Kasumi-1 (cell line): Measurements from ENCODE around the gene TTLL3.
A peak's percentile ranks its signal among the peaks of the same experiment; 100 is the strongest.
"Not testable (repeated sequence)": the region's sequence is repeated elsewhere in the genome, so short reads cannot be mapped to it uniquely, and the experiment has no call there.

Experiments
- DNase-seq, 2 experiments: peaks; one replicate each; lab custom pipeline; 2025; lab: John Stamatoyannopoulos, UW

TTLL3 gene

DNA sequence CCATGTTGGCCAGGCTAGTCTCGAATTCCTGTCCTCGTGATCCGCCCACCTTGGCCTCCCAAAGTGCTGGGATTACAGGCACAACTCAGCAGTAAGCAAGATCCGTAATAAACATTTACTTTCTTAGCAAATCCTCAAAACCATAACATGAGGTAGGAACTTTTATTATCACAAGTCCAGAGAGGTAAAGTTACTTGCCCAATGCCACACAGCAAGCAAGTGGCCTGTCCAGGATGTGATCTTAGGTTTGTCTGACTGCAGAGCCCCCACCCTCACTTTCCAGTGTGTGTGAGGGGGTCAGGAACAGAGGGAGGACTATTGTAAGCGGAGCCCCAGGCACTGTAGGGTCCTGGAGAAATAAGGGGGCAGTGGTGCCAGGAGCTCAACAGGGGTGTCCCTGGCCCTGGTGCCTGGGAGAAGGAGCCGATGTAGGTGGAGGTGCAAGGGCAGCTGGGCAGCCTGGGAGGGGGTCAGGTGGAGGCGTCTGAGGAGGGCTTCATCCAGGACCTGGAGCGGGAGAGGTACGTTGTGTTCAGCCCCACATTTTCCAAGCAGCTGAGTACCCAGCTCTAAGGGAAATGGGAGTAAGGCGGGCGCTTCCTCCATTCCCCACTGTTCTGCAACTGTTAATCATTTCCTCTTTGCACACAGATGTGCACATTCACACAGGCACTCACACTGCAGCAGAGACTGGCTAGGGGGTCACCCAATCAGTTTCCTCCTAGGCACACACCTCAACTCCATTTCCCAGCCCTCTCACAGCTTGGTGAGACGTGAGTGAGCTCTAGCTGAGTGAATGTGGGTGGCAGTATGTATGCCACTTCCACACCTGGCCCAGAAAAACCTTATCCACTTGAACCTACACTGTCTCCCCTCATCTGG is 27.9 kb downstream of the TTLL3 start:
- DNase-seq: peak; percentile 89 to 96

DNA sequence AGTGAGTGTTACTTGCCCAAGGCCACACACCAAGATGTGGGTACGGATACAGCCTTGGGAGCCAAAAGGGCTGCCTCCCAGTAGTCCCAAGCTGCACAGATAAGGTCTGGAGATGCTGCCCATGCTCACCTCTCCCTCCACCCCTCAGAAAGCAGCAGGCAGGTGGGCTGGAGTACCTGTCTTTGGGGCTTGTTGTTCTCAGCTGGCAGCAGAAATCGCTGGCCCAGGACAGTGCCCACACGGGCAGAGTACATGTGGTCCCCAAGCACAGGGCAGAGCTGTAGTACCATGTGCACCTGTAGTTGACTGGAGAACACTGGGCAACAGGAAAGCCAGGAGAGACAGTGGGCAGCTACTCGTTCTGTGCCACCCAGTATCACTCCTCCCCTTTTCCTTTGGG is 28.8 kb downstream of the TTLL3 start:
- no peak for DNase-seq

DNA sequence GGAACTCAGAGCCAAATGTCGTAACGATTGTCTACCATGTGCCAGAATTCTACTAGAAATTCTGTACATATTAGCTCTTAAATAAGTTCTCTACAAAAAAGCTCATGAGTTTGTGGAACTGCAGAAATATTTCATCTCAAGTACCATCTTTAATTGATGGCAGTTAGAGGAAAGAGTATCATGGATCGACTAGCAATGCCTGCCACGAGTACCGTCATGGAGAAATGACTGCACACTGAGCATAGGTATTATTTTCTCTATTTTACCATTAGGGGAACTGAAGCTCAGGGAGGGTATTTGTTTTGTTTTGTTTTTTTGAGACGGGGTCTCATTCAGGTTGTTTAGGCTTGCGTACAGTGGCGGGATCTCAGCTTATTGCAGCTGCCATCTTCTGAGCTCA is 31.0 kb downstream of the TTLL3 start:
- DNase-seq: no peak

DNA sequence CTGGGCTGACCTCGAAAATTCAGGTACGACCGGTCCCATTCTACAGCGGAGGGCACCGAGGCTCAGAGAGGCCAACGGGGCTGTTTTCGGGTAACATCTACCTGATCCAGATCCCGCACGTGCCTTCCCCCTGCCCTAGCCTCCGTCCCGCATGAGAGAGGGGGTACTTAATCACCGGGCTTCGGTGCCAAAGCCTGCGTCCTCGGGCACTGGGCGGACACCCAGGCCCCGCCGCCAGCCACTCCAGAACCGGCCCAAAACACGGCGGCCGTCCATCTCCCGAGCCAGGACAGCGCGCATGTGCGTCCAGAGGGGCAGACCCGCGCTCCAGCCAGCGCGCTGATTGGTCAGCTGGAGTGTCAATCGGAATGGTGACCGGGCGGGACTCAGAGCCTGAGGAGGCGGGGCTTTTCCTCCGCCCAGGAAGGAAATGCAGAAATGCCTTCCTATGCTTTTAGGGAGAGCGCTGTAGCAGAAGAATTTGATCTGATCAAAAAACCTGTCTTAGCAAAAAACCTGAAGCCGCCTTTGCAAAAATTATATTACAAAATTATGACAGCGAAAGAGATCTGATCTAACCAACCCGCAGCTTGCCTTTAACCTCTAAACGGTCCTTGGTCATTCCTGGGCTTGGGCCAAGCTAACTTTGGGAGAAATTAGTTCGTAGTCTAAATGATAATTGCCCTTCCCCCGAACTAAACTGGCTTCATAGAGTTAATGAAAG is 33.8 kb downstream of the TTLL3 start, which contains the start of gene RPUSD3:
RPUSD3 (minus strand) TSS at position 294 of the 724 bp plus-strand sequence; CDS start at position 276, 18 bp downstream.
- DNase-seq: peak; percentile 88 to 93

DNA sequence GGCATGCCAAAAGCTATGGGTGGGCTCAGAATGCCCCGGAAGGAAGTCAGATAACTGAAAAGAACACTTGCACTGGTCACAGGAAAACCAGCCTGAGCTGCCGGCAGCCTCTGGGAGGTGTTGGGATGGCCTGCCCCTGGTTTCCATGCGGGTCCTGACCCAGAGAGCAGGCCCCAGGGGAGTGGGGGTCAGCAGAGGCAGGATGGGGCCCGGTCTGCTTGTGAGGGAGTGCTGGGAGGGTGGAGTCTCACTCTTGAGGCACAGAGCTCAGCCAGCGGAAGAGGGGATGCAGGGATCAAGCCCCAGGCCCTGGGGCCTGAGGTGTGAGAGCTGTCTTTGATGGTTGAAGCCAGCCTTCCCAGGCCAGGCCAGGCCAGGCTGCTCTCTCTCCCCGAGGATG is 36.2 kb downstream of the TTLL3 start:
- DNase-seq: peak; percentile 56 to 76

DNA sequence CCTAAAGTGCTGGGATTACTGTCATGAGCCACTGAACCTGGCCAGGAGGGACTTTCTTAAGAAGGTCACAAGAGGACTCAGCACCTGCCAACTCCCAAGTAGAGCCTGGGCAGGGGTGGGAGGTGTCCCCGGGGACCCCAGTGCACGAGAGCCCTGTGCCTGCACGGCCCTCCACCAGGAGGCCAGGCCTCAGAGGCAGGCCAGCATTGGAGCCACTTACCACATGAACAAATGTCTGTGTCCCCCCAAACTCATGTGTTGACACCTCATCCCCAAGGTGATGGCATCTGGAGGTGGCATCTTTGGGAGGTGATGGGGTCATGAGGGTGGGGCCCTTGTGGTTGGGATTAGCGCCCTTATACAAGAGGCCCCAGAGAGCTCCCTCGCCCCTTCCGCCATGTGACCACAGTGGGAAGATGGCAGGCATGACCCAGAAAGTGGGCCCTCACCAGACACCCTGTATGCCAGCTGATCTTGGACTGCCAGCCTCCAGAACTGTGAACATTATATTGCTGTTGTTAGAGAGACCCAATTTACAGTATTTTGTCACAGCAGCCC is 36.9 kb downstream of the TTLL3 start:
- no peak for DNase-seq

DNA sequence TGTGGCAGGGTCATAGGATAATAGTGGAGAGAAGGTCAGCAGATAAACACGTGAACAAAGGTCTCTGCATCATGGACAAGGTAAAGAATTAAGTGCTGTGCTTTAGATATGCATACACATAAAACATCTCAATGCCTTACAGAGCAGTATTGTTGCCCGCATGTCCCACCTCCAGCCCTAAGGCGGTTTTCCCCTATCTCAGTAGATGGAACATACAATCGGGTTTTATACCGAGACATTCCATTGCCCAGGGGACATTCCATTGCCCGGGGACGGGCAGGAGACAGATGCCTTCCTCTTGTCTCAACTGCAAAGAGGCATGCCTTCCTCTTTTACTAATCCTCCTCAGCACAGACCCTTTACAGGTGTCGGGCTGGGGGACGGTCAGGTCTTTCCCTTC is 37.8 kb downstream of the TTLL3 start:
- DNase-seq: not testable (repeated sequence)

DNA sequence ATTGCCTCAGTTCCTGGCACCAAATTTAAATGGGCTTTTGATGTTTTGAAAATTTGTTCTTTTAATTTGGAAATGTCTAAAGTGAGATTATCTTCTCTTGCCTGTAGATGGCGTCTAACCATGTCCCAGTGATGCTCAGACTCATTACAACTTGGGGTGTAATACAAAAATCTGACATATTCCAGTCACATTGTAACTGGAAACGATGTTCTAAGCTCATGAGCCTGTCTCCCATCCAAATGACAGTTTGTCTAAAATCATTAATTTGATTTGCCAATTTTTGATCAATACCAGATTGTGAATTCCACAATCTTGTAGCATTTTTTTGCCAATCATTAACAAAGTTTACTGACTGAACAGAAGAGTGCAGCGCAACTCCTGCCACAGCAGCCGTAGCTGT is 38.8 kb downstream of the TTLL3 start:
- peak; percentile 51 to 54 for DNase-seq

DNA sequence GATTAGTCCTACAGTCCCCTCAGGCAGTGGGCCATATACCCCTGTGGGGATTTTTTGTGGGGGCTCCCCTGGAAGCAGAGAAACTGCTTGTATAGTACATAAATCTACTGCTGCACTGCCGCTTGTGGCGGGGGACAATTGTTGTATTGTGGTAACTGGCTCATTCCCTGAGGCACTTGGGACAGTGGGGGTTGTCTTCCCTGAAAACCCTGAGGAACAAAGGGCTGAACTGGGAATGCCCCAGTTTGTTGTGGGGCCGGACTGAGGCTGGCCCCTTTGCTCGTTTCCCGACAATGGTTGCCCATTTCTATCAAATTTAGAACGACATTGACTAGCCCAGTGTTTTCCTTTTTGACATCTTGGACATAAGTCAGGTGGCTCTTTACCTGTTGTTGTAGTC is 41.3 kb downstream of the TTLL3 start:
- DNase-seq: not testable (repeated sequence)

DNA sequence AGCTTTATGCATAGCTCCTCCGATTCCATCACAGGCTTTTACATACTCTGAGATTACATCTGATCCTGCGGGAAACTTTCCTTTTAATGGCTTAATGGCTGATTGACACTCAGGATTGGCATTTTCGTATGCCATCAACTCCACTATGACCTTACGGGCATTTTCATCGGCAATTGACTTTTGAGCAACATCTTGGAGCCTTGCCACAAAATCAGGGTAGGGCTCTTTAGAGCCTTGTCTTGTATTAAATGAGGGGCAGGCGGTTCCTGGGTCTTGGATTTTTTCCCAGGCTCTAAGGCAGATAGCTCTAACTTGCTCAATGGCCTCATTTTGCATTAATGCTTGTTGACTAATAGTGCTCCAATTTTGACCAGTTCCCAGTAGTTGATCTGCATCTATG is 41.9 kb downstream of the TTLL3 start:
- not testable (repeated sequence) for DNase-seq

DNA sequence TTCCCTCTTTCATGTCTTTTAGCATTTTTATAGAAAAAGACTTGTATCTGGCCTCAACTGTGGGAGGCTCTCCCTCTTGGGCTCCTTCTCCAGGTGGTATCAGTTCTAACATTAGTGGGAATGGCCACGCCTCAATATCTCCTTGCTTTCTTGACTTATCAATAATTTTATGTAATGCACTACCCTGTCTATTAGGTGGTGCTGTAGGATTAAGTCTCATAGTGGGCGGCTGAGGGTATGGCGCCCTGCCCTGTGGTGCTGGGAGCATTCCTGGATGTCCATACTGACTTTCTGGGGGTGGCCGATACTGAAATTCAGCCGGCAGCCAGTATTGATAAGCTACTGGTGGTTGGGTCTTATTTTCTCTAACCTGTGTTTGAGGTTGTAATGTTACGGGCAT is 42.5 kb downstream of the TTLL3 start:
- DNase-seq: no peak

DNA sequence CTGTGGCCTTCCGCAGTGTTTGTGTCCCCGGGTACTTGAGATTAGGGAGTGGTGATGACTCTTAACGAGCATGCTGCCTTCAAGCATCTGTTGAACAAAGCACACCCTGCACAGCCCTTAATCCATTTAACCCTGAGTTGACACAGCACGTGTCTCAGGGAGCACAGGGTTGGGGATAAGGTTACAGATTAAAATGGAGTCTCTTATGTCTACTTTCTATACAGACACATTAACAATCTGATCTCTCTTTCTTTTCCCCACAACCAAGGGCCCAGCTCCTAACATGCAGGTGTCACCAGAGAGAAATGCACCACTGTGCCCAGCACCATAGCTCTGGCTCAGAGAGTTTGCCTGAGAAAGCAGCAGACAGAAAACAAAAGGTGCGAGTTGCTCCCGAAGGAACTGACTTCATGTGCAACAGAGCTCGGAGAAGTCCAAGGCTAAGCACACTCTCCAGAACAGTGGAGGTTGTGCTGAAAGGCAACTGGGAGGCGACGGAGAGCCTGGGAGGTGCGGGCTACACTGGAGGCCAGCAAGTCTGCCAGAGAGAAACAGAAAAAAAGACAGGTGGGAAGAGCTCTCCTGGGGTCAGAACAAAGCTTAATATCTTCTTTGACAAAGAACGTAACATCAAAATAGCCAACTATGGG is 44.4 kb downstream of the TTLL3 start:
- DNase-seq: not testable (repeated sequence)

DNA sequence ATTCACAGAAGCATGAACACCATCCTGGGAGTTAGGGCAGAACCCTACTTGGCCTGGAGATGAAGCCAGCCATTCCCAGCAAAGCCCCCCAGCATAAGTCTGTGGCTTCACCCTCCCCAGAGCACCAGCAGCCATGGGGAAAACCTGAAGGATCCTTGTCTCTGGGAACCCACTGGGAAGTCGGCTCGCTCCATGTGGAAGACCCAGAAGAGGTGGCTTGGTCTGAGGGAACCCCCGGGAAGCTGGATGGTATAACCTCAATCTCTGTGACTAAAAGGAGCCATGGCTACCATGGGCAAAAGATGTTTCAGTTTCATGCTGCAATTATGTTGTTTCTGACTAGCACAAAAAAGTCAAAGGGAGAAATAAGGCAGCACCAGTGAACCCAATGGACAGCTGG is 45.5 kb downstream of the TTLL3 start:
- no peak for DNase-seq

DNA sequence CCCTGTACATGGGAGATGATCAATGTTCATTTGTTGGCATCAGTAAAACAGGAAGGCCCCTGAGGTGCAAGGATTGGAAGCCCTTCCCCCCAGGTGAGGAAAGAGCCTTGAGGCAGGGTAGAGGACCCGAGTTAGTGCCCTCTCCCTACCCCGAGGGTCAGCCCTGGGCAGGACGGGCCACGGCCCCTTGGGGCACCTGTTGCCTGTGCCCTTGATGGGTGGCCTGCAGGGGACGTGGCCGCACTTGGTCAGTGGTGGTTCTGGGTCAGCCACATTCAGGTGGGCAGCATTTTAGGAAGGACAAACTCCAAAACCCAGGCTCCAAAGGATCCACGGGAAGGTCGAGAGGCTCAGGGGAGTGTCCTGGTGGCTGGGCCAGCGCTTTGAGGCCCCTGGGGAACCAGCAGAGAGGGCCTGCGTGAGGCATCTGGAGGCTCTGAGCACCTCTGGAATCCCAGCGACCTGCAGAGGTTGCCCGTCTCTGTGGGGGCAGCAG is 49.5 kb downstream of the TTLL3 start:
- DNase-seq: no peak

DNA sequence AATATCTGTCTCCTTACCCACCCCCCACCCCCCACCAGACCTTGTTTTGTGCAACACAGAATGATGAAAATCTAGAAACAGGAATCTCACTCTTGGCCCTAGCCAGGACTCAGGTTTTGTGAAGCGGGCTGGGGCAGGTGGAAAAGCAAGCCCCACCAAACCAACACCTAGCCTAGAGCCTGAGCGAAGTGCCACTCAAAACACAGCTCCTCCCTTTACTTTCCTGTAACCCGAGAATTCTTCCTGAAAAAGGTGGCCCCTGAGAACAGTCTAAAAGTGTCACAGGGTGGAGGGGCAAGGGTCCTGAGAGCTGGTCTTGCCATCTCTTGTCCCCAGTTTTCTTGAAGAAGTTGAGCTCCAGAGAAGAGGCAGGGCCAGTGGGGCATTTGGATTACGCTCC is 51.1 kb downstream of the TTLL3 start:
- no peak for DNase-seq

DNA sequence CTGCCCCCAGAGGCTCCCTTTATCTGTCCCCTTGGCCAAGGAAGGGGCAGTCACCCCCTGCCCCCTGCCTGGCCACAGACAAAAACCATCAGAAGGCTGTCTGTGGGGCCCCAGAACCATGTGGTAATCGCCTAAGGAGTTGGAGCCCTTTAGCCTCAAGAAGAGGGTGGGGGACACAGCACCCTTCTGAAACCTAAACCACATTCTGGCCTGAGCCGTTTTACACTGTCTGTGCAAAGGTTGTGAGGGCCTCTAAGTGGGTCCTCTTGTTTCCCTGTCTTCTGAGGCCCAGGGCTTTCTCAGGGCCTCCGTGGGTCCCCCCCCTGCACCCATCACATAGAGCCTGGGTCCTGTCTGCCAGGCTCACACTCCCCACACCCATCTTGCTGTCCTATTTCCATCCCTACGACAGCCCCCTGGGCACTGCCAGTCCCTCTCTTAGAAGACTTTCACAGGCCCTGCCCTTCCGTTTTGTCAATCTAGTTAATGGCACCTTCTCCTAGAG is 51.6 kb downstream of the TTLL3 start:
- DNase-seq: no peak

DNA sequence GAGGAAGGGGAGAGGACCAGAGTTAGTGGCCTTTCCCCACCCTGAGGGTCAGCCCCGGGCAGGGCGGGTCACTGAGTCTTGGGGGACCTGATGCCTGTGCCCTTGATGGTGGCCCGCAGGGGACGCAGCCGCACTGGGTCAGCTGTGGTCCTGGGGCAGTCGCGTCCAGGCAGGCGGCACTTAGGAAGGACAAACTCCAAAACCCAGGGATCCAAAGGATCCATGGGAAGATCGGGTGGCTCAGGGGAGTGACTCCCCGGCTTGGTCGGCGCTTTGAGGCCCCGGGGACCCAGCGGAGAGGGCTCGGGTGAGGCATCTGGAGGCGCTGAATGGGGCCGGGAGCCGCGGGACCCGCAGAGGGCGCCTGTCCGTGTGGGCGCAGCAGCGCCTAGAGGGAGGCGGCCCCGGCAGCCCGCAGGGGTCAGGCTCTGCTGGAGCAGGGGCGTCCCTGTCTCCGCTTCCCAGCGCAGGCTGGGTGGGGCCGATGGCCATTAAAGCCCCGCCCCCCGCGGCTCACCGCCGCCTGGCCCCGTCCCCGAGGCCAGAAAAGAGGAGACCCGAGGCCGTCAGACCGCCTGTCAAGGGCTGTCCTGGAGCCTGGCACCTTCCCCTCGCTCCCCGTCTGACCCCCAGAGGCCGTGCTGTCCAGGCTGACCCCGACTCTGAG is 52.5 kb downstream of the TTLL3 start:
- no peak for DNase-seq

DNA sequence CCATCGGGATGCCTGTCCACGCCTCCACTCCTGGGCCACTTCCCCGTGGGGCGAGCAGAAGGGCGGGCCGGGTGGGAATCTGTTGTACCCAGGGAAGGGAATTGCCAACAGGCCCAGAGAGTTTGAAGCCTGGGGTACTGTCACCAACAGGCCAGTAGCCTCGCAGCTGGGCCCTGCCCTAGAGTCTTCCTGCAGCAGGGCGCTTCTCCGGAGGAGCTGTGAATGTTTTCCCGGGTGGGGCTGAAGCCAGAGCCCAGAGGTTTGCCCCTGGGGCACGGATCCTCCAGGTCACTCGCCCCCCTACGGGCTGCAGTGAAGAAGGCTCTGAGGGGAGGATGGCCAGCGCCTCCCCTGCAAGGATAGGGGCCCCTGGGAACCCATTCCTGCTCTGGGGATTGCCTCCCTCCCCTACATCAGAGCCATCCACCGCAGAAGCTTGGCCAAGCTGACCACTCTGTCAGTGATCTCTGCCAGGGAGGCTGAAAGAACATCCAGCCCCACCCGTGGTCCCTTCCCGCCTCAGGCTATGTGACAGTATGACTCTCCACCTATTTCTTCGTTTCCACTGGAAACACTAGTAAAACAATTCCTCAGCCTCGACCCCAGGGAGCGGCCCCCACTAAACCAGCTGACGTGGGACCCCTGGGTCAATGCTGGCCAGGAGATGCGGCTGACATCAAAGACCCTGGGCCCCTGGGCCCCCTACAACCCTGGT is 53.2 kb downstream of the TTLL3 start:
- DNase-seq: no peak

DNA sequence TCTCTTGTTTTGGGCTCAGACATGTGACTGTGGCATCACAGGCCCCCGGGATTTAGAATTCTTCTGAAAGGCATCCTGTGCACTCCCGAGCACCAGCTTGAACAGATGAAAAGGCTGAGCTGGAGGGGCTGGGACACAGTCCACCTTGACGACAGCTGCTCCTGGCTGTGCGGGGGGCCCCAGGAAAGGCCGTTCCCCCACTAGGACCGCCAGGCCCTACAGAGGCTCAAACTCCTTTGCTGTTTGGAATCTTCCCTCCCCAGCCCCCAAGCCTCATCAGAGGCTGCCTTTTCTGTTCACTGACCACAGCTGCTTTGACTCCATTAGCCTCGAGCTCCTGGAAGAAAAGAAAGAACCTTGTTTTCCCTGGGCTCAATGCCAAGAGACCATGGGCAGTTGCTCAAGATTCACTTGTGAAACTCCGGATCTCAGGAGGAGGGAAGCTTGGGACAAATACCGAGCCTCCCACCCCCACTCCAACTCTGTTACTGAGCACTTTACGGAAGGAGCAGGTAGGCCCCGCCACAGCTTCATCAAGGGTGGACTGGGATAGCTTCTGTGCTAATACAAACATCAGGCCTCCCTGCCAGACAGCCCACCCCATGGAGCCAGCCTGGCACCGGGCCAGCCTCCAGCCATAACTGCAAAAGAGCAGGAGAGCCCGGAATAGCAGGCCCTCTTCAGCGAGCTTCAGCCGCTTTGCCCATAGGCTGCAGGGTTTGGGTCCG is 54.3 kb downstream of the TTLL3 start:
- no peak for DNase-seq

DNA sequence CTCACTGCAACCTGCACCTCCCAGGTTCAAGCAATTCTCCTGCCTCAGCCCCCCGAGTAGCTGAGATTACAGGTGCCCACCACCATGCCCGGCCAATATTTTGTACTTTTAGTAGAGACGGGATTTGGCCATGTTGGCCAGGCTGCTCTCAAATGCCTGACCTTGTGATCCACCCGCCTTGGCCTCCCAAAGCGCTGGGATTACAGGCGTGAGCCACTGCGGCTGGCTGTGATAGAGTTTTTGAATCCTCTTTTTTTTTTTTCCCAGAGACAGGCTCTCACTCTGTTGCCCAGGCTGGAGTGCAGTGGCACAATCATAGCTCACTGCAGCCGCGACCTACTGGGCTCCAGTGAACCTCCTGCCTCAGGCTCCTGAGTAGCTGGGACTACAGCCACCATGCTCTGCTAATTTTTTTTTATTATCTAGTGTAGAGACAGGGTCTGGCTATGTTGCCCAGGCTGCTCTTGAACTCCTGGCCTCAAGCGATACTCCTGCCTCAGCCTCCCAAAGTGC is 55.1 kb downstream of the TTLL3 start:
- not testable (repeated sequence) for DNase-seq
